Neural cell (in vitro differentiated cells): ENCODE data around the gene KLHDC7B. TPM values are rescaled to one million over a fixed set of nuclear protein-coding genes. Genes with fewer than 3 reads are reported as not detected.

Source experiments
- H2AFZ ChIP-seq: fragments of 200-600, 300-800 bp; sonication (generic), shearing (Covaris generic); 2 replicates; pipeline ENCODE4 v1.6.0; 2014; ENCODE audit warnings: low read depth, mild to moderate bottlenecking, antibody characterized with exemption, low read length, moderate library complexity
- H3F3A ChIP-seq: fragments of 200-600 bp; shearing (Covaris generic); 2 replicates; pipeline ENCODE4 v1.6.1; 2016; ENCODE audit warnings: mild to moderate bottlenecking, moderate library complexity, mixed read lengths, antibody characterized with exemption, low read length; ENCODE audit not compliant: insufficient read depth, poor library complexity, severe bottlenecking
- H3K27ac ChIP-seq: fragments of 200-600, 300-800 bp; sonication (generic), shearing (Covaris generic); 2 replicates; pipeline ENCODE4 v1.5.1; 2014; ENCODE audit warnings: mild to moderate bottlenecking, low read length, moderate library complexity
- H3K27me3 ChIP-seq: fragments of 300-800, 200-600 bp; sonication (generic), shearing (Covaris generic); 2 replicates; pipeline ENCODE4 v1.6.0; 2014; ENCODE audit warnings: mild to moderate bottlenecking, low read depth, low read length, moderate library complexity; ENCODE audit not compliant: insufficient read depth
- H3K36me3 ChIP-seq: fragments of 300-800, 200-600 bp; sonication (generic), shearing (Covaris generic); 2 replicates; pipeline ENCODE4 v1.5.1; 2014; ENCODE audit warnings: mild to moderate bottlenecking, antibody characterized with exemption, low read length, moderate library complexity; ENCODE audit not compliant: insufficient read depth
- H3K4me2 ChIP-seq: fragments of 300-800, 200-600 bp; sonication (generic), shearing (Covaris generic); 2 replicates; pipeline ENCODE4 v1.6.0; 2014; ENCODE audit warnings: mild to moderate bottlenecking, low read length
- H3K4me3 ChIP-seq: fragments of 300-800, 200-600 bp; sonication (generic), shearing (Covaris generic); 2 replicates; pipeline ENCODE4 v1.5.1; 2014; ENCODE audit warnings: mild to moderate bottlenecking, low read length, moderate library complexity
- H3K79me2 ChIP-seq: fragments of 200-600 bp; shearing (Covaris generic); replicated peaks from 2 replicates; pipeline ENCODE4 v1.6.0; 2014; ENCODE audit warnings: mild to moderate bottlenecking, low read length, moderate library complexity; ENCODE audit not compliant: insufficient read depth
- H3K9ac ChIP-seq: fragments of 300-800, 200-600 bp; sonication (generic), shearing (Covaris generic); 2 replicates; pipeline ENCODE4 v1.6.1; 2016; ENCODE audit warnings: mild to moderate bottlenecking, low read length, mixed read lengths
- H3K9me2 ChIP-seq: fragments of 200-600 bp; shearing (Covaris generic); 2 replicates; pipeline ENCODE4 v1.6.1; 2016; ENCODE audit warnings: mild to moderate bottlenecking, low read length, mixed read lengths; ENCODE audit not compliant: insufficient read depth
- H3K9me3 ChIP-seq: fragments of 200-600, 300-800 bp; sonication (generic), shearing (Covaris generic); 2 replicates; pipeline ENCODE4 v1.6.1; 2016; ENCODE audit warnings: mild to moderate bottlenecking, mixed run types, low read length, moderate library complexity, mixed read lengths
- H4K20me1 ChIP-seq: fragments of 200-600 bp; shearing (Covaris generic); 2 replicates; pipeline ENCODE4 v1.6.1; 2016; ENCODE audit warnings: mild to moderate bottlenecking, mixed run types; ENCODE audit not compliant: insufficient read depth
- EP300 ChIP-seq: fragments of 450-650 bp; conservative IDR thresholded peaks from 2 replicates; pipeline ENCODE4 v1.6.1; 2014; ENCODE audit warnings: antibody characterized with exemption, mild to moderate bottlenecking, moderate library complexity; ENCODE audit not compliant: poor library complexity, severe bottlenecking
- EZH2 ChIP-seq: fragments of 200-600, 300-800 bp; shearing (Covaris generic), sonication (generic); IDR thresholded peaks from 2 replicates; pipeline ENCODE4 v1.6.1; 2014; ENCODE audit warnings: antibody characterized with exemption, low read length, borderline replicate concordance, mild to moderate bottlenecking; ENCODE audit not compliant: insufficient read depth, poor library complexity, severe bottlenecking
- POLR2AphosphoS5 ChIP-seq: IDR thresholded peaks from 2 replicates; pipeline ENCODE4 v1.6.1; 2012
- RAD21 ChIP-seq: fragments of 450-650 bp; conservative IDR thresholded peaks from 2 replicates; pipeline ENCODE4 v1.6.1; 2014; ENCODE audit warnings: antibody characterized with exemption, mild to moderate bottlenecking, moderate library complexity
- SMC3 ChIP-seq: fragments of 450-650 bp; conservative IDR thresholded peaks from 2 replicates; pipeline ENCODE4 v1.6.1; 2014; ENCODE audit warnings: antibody characterized with exemption, mild to moderate bottlenecking, moderate library complexity; ENCODE audit not compliant: poor library complexity
- polyA plus RNA-seq: library from polyadenylated mRNA; depleted of rRNA; stranded (reverse); fragments of >200 nt; gene quantifications from 2 replicates; pipeline ENCODE4 v1.2.3, GENCODE V29; 2014
- TF ChIP-seq, protein P1 (sequence below): fragments of 450-650 bp; IDR thresholded peaks from 2 replicates; pipeline ENCODE4 v1.5.1; 2014; ENCODE audit warnings: antibody characterized with exemption, mild to moderate bottlenecking, moderate library complexity; ENCODE audit not compliant: poor library complexity, severe bottlenecking
- TF ChIP-seq, protein P2 (sequence below): IDR thresholded peaks from 2 replicates; pipeline ENCODE4 v1.6.1; 2012; ENCODE audit warnings: borderline replicate concordance

KLHDC7B gene
- polyA plus RNA-seq, 1 donor from 2014 or later, result not detected

DNA sequence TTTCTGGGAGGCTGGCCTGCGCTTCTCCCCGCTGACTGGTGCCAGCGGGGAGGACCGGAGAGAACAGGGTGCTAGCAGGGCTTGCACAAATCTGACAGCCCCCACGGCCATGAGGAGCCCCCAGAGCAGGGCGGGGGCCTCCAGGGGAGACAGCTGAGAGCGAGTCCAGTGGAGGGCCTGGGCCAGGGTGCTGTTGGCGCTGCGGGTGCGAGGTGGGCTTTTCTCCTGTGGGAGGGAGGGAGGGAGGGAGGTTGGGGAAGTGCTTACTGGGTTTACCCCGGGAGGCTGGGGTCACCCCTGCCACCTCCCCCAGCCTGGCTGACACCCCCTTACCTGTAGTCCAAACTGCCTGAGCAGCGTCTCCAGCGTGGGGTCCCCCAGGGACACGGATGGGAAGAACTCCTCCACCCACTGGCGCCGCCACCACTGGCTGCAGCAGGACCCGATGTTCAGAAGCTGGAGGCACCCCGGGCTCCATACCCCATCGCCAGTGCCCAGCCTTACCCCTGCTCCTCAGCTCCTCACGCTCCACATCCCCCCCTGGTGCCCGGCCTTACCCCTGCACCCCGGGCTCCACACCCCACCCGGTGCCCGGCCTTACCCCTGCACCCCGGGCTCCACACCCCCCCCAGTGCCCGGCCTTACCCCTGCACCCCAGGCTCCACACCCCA, 42.1 kb upstream of the KLHDC7B start:
- H3K9ac ChIP-seq, result no peak overlapping the region
- H3K4me2 ChIP-seq, result no peak overlapping the region

DNA sequence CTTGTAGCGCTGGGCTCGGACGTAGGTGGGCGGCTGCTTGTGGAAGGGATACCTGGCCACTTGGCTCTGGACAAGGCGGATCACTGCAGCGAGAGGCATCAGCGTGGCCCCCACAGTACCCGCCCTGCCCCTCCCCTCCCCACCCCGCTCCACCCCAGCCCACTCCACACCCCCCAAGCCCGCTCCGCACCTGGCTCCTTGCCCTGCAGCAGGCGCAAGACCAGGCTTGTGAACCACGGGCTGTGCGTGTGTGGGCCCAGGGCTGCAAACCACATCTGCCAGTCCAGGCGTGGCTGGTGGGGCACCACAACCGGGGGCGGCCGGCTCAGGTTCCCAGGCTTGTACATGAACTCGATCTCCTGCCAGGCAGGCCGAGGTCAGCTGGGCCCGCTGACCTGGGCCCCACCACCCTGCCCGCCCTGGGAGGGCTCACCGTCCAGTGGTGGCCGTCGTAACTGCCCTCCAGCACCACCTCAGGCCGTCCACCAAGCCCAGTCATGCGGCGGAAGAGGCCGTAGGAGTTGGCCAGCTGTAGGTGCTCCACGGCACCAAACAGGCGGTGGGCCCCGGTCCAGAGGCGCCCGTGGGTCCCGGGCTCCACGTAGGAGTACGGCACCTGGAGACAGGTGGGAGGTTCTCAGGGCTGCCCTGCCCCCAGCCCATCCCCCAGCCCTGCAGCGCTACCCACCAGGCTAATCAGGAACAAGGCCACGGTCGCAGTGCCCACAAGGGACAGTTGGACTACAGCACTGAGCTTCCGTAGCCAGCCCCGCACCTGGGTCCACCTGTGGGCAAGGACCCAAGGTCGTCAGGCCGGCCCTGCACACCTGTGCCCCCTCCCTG, 41.1 kb upstream of the KLHDC7B start:
- Histone ChIP-seq H2AFZ (no peak overlapping the region), H3K9ac (no peak overlapping the region), H3K4me3 (no peak overlapping the region), H3K9me2 (no peaks in the 10 kb centered on the region), H3K79me2 (peaks cover 19% of the 10 kb centered on the region), H4K20me1 (no peaks in the 10 kb centered on the region), H3K4me2 (no peak overlapping the region), H3K27me3 (no peaks in the 10 kb centered on the region), H3K27ac (no peak overlapping the region), H3F3A (no peaks in the 10 kb centered on the region), H3K36me3 (no peaks in the 10 kb centered on the region), H3K9me3 (no peaks in the 10 kb centered on the region)
- no peak for TF ChIP-seq SMC3
- TF ChIP-seq EZH2, result no peak
- TF ChIP-seq POLR2AphosphoS5, result no peak
- no peak for TF ChIP-seq EP300
- TF ChIP-seq RAD21, result no peak

More for the DNA sequence above, 42.1 kb upstream of the KLHDC7B start:
- no peaks in the 10 kb centered on the region for H4K20me1 ChIP-seq
- H3K9me2 ChIP-seq, result no peaks in the 10 kb centered on the region
- H3K27ac ChIP-seq, result no peak overlapping the region
- H3K9me3 ChIP-seq, result no peaks in the 10 kb centered on the region
- H3K4me3 ChIP-seq, result no peak overlapping the region
- no peaks in the 10 kb centered on the region for H3K27me3 ChIP-seq
- H3K79me2 ChIP-seq, result peaks cover 10% of the 10 kb centered on the region
- no peaks in the 10 kb centered on the region for H3F3A ChIP-seq
- no peak overlapping the region for H2AFZ ChIP-seq
- TF ChIP-seq, protein P1, sequence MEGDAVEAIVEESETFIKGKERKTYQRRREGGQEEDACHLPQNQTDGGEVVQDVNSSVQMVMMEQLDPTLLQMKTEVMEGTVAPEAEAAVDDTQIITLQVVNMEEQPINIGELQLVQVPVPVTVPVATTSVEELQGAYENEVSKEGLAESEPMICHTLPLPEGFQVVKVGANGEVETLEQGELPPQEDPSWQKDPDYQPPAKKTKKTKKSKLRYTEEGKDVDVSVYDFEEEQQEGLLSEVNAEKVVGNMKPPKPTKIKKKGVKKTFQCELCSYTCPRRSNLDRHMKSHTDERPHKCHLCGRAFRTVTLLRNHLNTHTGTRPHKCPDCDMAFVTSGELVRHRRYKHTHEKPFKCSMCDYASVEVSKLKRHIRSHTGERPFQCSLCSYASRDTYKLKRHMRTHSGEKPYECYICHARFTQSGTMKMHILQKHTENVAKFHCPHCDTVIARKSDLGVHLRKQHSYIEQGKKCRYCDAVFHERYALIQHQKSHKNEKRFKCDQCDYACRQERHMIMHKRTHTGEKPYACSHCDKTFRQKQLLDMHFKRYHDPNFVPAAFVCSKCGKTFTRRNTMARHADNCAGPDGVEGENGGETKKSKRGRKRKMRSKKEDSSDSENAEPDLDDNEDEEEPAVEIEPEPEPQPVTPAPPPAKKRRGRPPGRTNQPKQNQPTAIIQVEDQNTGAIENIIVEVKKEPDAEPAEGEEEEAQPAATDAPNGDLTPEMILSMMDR, result no peak
- TF ChIP-seq, protein P2, sequence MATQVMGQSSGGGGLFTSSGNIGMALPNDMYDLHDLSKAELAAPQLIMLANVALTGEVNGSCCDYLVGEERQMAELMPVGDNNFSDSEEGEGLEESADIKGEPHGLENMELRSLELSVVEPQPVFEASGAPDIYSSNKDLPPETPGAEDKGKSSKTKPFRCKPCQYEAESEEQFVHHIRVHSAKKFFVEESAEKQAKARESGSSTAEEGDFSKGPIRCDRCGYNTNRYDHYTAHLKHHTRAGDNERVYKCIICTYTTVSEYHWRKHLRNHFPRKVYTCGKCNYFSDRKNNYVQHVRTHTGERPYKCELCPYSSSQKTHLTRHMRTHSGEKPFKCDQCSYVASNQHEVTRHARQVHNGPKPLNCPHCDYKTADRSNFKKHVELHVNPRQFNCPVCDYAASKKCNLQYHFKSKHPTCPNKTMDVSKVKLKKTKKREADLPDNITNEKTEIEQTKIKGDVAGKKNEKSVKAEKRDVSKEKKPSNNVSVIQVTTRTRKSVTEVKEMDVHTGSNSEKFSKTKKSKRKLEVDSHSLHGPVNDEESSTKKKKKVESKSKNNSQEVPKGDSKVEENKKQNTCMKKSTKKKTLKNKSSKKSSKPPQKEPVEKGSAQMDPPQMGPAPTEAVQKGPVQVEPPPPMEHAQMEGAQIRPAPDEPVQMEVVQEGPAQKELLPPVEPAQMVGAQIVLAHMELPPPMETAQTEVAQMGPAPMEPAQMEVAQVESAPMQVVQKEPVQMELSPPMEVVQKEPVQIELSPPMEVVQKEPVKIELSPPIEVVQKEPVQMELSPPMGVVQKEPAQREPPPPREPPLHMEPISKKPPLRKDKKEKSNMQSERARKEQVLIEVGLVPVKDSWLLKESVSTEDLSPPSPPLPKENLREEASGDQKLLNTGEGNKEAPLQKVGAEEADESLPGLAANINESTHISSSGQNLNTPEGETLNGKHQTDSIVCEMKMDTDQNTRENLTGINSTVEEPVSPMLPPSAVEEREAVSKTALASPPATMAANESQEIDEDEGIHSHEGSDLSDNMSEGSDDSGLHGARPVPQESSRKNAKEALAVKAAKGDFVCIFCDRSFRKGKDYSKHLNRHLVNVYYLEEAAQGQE, result no peak
- H3K36me3 ChIP-seq, result no peaks in the 10 kb centered on the region
